DND-41 (cell line): ENCODE results near the gene RTN4RL1.
A peak's percentile ranks its signal among the peaks of the same experiment; 100 is the strongest.

Source experiments
- ATAC-seq: fragments of 200-7000 bp; cut with Tn5 transposase; 3 replicates; pipeline ENCODE4 v1.9.1; 2021; ENCODE audit warnings: low read depth; ENCODE audit not compliant: insufficient read depth
- DNase-seq: peaks from one replicate; pipeline ENCODE4 v3.0.0-alpha.2; 2020
- H2AFZ ChIP-seq: 2 replicates; pipeline ENCODE4 v1.6.0; 2012; ENCODE audit warnings: low read depth, low read length
- H3K27ac ChIP-seq: 2 replicates; pipeline ENCODE4 v1.5.1; 2012; ENCODE audit warnings: low read length, inconsistent platforms
- H3K27me3 ChIP-seq: fragments of 200-600 bp; sonication (generic); 2 replicates; pipeline ENCODE4 v1.6.0; 2012; ENCODE audit warnings: low read length, mild to moderate bottlenecking, inconsistent platforms; ENCODE audit not compliant: insufficient read depth, poor library complexity
- H3K36me3 ChIP-seq: 2 replicates; pipeline ENCODE4 v1.5.1; 2012; ENCODE audit warnings: low read length, inconsistent platforms; ENCODE audit not compliant: insufficient read depth
- H3K4me1 ChIP-seq: 2 replicates; pipeline ENCODE4 v1.5.1; 2012; ENCODE audit warnings: mild to moderate bottlenecking, low read length; ENCODE audit not compliant: insufficient read depth
- H3K4me2 ChIP-seq: 2 replicates; pipeline ENCODE4 v1.6.0; 2012; ENCODE audit warnings: mild to moderate bottlenecking, moderate library complexity, low read length, inconsistent platforms; ENCODE audit not compliant: insufficient read depth
- H3K4me3 ChIP-seq, 2 experiments: fragments of 200-600 bp in 1 of 2; shearing (Covaris generic) in 1 of 2; 2 replicates each; pipeline ENCODE4 v1.5.1; 2012 to 2016; ENCODE audit warnings: inconsistent platforms in 2 of 2, low read length in 2 of 2, mild to moderate bottlenecking in 2 of 2, low read depth in 1 of 2, moderate library complexity in 1 of 2
- H3K79me2 ChIP-seq: 2 replicates; pipeline ENCODE4 v1.6.0; 2012; ENCODE audit warnings: low read length, inconsistent platforms; ENCODE audit not compliant: insufficient read depth
- H3K9ac ChIP-seq: 2 replicates; pipeline ENCODE4 v1.6.0; 2012; ENCODE audit warnings: low read depth, mild to moderate bottlenecking, inconsistent platforms, low read length, moderate library complexity
- H3K9me3 ChIP-seq: 2 replicates; pipeline ENCODE4 v1.5.1; 2012; ENCODE audit warnings: low read length, moderate library complexity, mild to moderate bottlenecking, inconsistent platforms; ENCODE audit not compliant: insufficient read depth, severe bottlenecking
- H4K20me1 ChIP-seq: 2 replicates; pipeline ENCODE4 v1.6.0; 2012; ENCODE audit warnings: low read length; ENCODE audit not compliant: insufficient read depth
- EZH2 ChIP-seq: IDR thresholded peaks from 3 replicates; pipeline ENCODE4 v1.6.1; 2012; ENCODE audit warnings: borderline replicate concordance, low read depth, mild to moderate bottlenecking, moderate library complexity, low read length, inconsistent platforms; ENCODE audit not compliant: severe bottlenecking
- TF ChIP-seq, protein P1 (sequence below): IDR thresholded peaks from 2 replicates; pipeline ENCODE4 v1.5.1; 2012; ENCODE audit warnings: borderline replicate concordance, low read length, moderate library complexity, mild to moderate bottlenecking; ENCODE audit not compliant: poor library complexity, severe bottlenecking; ENCODE audit errors: extremely low read depth

The RTN4RL1 gene

DNA sequence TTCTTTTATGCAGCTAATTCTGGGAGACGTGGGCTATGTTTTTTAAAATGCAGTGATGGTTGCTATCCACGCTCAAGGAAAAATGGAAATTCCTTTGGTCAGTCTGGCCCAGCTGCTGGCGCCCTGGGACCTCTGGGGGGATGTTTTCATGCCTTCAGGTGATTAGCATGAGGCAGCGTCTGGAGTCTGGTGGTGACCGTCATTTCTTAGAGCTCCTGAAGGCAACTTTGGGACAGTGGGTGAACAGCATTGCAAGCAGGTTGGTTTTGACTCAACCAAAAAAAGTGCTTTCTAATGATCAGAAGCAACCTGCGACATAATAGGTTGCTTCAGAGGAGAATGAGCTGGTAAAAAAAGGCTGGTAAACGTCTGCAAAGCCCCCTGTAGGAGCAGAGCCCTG, 113.0 kb downstream of the RTN4RL1 start:
- no peak overlapping the region for H2AFZ ChIP-seq
- H3K27me3 ChIP-seq = peaks cover 18% of the 10 kb centered on the region
- no peaks in the 10 kb centered on the region for H4K20me1 ChIP-seq
- H3K36me3 ChIP-seq = no peaks in the 10 kb centered on the region
- ATAC-seq = no peak
- TF ChIP-seq, protein P1, sequence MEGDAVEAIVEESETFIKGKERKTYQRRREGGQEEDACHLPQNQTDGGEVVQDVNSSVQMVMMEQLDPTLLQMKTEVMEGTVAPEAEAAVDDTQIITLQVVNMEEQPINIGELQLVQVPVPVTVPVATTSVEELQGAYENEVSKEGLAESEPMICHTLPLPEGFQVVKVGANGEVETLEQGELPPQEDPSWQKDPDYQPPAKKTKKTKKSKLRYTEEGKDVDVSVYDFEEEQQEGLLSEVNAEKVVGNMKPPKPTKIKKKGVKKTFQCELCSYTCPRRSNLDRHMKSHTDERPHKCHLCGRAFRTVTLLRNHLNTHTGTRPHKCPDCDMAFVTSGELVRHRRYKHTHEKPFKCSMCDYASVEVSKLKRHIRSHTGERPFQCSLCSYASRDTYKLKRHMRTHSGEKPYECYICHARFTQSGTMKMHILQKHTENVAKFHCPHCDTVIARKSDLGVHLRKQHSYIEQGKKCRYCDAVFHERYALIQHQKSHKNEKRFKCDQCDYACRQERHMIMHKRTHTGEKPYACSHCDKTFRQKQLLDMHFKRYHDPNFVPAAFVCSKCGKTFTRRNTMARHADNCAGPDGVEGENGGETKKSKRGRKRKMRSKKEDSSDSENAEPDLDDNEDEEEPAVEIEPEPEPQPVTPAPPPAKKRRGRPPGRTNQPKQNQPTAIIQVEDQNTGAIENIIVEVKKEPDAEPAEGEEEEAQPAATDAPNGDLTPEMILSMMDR = no peak
- TF ChIP-seq EZH2 = no peak
- no peaks in the 10 kb centered on the region for H3K4me1 ChIP-seq
- no peaks in the 10 kb centered on the region for H3K79me2 ChIP-seq
- no peak overlapping the region for H3K27ac ChIP-seq
- DNase-seq = no peak
- no peak overlapping the region for H3K4me3 ChIP-seq
- H3K9me3 ChIP-seq = no peaks in the 10 kb centered on the region
- H3K4me2 ChIP-seq = no peak overlapping the region
- H3K9ac ChIP-seq = no peak overlapping the region

DNA sequence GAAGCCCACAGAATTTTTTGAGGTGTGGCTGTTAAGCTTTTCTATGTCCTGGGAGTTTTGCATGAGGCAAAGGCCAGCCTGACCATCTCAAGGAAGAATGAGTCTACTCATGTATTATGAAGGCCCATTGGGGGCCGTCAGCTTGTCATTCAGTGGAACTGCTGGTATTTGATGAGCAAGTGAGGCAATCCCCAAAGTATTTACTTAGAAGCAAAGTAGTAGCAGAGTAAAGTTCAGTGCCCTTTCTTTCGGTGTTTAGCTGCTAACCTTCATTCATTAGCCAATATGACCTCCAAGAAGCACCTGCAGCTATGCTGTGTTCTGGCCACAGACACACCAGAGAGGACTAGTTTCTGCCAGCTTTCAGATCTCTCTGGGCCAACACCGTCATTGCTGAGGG, 115.1 kb downstream of the RTN4RL1 start:
- Histone ChIP-seq H3K4me1 (no peaks in the 10 kb centered on the region), H4K20me1 (no peaks in the 10 kb centered on the region), H3K9ac (no peak overlapping the region), H3K27ac (no peak overlapping the region), H3K4me2 (no peak overlapping the region), H3K79me2 (no peaks in the 10 kb centered on the region), H3K4me3 (no peak overlapping the region), H2AFZ (no peak overlapping the region), H3K27me3 (peaks cover 18% of the 10 kb centered on the region), H3K9me3 (no peaks in the 10 kb centered on the region), H3K36me3 (no peaks in the 10 kb centered on the region)
- ATAC-seq (no peak), DNase-seq (no peak)
- no peak for TF ChIP-seq EZH2
- TF ChIP-seq, protein P1 = no peak

DNA sequence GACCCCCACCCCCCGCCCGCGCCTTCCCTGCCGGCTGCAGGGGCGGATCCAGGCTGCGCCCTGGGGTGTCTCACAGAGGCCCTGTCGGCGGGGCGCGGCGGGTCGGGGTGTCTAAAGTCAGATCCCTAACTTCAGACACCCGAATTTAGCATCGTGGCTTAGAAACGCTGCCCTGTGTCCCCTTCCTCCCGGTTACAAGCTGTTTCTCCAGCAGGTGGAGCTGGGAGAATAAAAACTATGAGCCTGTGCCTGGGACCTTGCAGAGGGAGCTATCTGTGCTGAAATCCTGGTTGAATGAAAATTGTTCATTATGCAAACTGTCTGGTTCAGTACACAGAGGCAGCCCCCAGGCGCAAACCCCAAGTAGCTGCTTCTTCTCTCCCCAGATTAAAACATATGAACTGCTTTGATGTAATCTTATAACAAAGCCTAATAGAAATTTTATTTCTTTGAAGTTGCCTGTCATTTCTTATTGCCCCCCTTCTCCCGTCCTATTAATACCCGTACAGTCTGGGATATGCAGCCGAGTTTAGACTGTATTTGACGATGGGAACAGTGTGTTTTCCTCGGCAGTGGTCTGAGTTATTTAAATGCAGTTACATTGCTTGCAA, 116.3 kb downstream of the RTN4RL1 start:
- peak; percentile 79 for ATAC-seq
- H3K27ac ChIP-seq = no peak overlapping the region

More for the DNA sequence above, 116.3 kb downstream of the RTN4RL1 start:
- no peaks in the 10 kb centered on the region for H3K36me3 ChIP-seq
- no peaks in the 10 kb centered on the region for H3K9me3 ChIP-seq
- H3K4me1 ChIP-seq = no peaks in the 10 kb centered on the region
- no peak overlapping the region for H3K4me3 ChIP-seq
- no peak overlapping the region for H2AFZ ChIP-seq
- H3K27me3 ChIP-seq = peaks cover 18% of the 10 kb centered on the region
- H4K20me1 ChIP-seq = no peaks in the 10 kb centered on the region
- no peaks in the 10 kb centered on the region for H3K79me2 ChIP-seq
- H3K4me2 ChIP-seq = no peak overlapping the region
- H3K9ac ChIP-seq = no peak overlapping the region
- DNase-seq = peak; percentile 44
- TF ChIP-seq, protein P1 = peak; percentile 66
- no peak for TF ChIP-seq EZH2
